AG10803 (cell line): Measurements from ENCODE around the gene DCUN1D3.
A peak's percentile ranks its signal among the peaks of the same experiment; 100 is the strongest.
"Not testable (repeated sequence)": the region's sequence is repeated elsewhere in the genome, so short reads cannot be mapped to it uniquely, and the experiment has no call there.

Source experiments
- DNase-seq: peaks from one replicate; pipeline ENCODE4 v3.0.0; 2010; ENCODE audit warnings: low read depth
- H3K4me3 ChIP-seq: 2 replicates; pipeline ENCODE4 v1.5.1; 2011; ENCODE audit warnings: mild to moderate bottlenecking, low read length, control low read depth
- TF ChIP-seq, protein P1 (sequence below): conservative IDR thresholded peaks from 2 replicates; pipeline ENCODE4 v1.5.1; 2011; ENCODE audit warnings: mild to moderate bottlenecking, low read length, control low read depth, inconsistent platforms

DCUN1D3 gene, protein sequence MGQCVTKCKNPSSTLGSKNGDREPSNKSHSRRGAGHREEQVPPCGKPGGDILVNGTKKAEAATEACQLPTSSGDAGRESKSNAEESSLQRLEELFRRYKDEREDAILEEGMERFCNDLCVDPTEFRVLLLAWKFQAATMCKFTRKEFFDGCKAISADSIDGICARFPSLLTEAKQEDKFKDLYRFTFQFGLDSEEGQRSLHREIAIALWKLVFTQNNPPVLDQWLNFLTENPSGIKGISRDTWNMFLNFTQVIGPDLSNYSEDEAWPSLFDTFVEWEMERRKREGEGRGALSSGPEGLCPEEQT

DNA sequence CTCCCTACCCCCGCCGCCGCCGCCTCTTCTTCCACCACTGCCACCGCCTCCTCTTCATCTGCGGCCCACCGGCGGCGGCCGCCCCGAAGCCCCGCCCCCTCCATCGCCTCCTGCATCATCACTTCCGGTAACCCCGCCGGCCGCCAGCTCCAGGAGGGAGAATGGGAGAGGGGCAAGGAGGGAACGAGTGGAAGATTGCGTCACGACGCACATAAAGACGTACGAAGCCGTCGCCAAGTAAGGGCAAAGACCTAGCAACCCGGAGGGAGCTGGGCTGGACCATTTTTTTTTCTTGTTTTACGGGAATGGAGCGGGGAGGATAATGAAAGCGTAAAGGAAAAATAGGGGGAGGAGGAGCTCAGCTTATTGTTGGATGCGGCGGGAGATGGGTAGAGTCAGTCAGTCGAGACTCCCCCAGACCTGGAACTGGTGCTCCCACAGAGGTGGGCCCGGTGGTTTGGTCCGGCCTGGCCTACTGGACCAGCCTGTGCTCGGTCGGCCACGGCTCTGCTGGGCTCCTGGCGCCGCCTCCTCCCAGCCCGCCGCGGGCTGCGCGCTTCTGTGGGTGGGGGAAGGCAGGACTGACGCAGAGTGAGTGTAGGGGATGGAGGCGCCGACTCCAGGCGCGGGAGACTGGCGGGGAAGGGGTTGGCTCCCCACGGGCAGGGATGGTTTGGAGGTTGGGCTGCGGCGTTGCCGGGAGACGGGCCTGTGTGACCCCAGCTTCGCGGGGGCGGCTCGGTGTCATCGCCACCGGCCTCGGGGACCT is at the start of gene DCUN1D3, which contains the start of gene LYRM1:
DCUN1D3 (minus strand) TSS at position 60 of the 769 bp plus-strand sequence. CDS start 37,820 bp downstream, outside the sequence.
LYRM1 (plus strand) TSS at position 473 of the 769 bp plus-strand sequence. CDS start 14,785 bp downstream, outside the sequence.
- TF ChIP-seq, protein P1, sequence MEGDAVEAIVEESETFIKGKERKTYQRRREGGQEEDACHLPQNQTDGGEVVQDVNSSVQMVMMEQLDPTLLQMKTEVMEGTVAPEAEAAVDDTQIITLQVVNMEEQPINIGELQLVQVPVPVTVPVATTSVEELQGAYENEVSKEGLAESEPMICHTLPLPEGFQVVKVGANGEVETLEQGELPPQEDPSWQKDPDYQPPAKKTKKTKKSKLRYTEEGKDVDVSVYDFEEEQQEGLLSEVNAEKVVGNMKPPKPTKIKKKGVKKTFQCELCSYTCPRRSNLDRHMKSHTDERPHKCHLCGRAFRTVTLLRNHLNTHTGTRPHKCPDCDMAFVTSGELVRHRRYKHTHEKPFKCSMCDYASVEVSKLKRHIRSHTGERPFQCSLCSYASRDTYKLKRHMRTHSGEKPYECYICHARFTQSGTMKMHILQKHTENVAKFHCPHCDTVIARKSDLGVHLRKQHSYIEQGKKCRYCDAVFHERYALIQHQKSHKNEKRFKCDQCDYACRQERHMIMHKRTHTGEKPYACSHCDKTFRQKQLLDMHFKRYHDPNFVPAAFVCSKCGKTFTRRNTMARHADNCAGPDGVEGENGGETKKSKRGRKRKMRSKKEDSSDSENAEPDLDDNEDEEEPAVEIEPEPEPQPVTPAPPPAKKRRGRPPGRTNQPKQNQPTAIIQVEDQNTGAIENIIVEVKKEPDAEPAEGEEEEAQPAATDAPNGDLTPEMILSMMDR, result no peak
- peak; percentile 100 for DNase-seq
- H3K4me3 ChIP-seq, result peak within 1 kb of the TSS; percentile 98

DNA sequence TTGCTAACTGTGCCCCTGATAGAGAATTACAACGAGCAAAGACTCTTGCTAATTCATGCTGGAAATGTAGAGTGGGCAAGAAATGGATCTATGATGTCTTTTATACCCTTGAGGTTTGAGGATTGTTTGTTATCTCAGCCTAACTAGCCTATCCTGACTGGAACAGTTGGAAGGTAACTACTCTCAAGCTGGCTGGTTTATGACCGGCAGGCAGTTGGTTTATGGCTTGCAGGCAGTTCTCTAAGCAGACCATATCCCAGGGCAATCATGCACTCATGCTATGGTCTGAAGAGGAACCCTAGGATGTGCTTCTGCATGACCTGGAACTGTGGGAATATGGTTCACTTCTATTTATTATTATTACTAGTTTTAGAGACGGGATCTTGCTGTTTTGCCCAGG is 49.5 kb upstream of the DCUN1D3 start:
- H3K4me3 ChIP-seq, result no peak overlapping the region
- TF ChIP-seq, protein P1, result no peak
- DNase-seq, result no peak

DNA sequence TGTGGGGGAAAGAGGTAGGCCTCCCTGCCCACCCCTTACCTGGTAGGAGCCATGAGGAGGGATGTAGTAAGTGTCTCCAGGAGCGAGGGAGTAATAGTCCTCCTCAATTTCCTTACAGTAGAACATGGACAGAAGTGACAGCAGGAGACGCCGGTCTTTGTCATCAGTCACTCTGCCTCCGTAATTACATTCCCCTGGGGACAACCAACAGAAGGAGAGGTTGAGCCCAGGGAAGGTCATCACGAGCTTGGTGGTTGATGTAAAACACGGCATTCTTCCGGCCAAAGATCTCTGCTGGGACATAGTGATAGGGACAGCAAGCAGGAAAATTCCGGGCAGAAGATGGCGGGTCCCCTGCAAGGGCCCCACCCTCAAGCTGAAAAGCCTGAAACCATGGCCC is 48.3 kb upstream of the DCUN1D3 start:
- no peak overlapping the region for H3K4me3 ChIP-seq
- DNase-seq, result no peak
- TF ChIP-seq, protein P1, result no peak

DNA sequence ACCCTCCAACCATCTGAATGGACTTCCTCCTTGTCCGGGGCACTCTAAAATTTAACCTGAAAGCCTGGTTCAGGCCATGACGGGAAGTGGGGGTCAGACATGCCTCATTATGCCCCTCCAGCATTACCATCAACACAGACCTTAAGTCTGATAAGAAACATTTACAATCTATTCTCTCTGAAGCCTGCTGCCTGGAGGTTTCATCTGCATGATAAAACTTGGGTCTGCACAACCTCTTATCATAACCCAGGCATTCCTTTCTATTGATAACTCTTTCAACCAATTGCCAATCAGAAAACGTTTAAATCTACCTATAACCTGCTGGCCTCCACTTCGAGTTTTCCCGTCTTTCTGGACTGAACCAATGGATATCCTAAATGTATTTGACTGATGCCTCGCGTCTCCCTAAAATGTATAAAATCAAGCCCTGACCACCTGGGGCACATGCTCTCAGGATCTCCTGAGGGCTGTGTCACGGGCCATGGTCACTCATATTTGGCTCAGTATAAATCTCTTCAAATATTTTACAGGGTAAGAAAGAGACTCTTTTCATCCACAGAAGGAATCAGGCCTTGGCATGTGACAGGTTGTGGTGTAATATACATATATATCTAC is 46.0 kb upstream of the DCUN1D3 start:
- H3K4me3 ChIP-seq, result no peak overlapping the region
- TF ChIP-seq, protein P1, result no peak
- no peak for DNase-seq

DNA sequence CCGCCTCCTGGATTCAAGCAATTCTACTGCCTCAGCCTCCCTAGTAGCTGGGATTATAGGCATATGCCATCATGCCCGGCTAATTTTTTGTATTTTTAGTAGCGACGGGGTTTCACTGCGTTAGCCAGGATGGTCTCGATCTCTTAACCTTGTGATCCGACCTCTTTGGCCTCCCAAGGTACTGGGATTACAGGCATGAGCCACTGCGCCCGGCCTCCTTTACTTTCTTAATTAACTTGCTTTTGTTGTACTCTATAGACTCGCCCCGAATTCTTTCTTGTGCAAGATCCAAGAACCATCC is 45.4 kb upstream of the DCUN1D3 start:
- not testable (repeated sequence) for DNase-seq, H3K4me3 ChIP-seq

DNA sequence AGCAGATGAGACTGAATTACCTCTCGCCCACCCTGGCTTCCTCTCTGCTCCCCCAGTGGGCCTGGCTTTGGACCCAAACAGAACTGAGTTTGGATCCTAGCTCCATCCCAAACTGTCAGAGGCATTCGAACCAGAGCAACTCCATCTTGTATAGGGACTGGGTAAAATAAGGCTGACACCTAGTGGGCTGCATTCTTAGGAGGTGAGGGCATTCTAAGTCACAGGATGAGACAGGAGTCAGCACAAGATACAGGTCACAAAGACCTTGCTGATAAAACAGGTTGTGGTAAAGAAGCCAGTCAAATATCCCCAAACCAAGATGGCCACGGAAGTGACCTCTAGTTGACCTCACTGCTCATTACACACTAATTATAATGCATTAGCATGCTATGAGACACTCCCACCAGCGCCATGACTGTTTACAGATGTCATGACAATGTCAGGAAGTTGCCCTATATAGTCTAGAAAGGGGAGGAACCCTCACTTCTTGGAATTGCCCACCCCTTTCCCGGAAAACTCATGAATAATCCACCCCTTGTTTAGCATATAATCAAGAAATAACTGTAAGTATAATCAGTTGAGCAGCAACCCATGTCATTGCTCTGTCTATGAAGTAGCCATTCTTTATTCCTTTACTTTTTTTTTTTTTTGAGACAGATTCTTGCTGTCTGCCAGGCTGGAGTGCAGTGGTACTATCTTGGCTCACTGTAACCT is 44.9 kb upstream of the DCUN1D3 start:
- TF ChIP-seq, protein P1, result no peak
- DNase-seq, result no peak

DNA sequence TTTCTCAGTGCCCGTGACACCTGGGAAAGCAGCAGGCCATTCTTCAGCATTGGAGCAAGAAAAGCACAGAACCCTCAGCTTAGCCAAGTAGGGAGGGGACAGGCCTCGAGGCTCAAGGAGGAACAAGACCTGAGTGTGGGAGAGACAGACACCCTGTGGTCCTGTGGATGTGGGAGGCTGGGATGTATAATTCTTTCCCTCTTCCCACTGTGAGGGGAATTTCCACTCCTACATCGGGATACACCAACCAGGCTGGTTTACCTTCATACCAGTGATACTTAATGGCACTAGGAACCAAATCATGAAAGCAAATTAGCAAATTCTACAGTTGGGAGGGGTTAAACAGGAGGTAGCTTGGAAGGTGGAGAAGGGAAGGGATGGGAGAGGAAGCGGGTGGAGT is 42.1 kb upstream of the DCUN1D3 start:
- TF ChIP-seq, protein P1, result no peak

More for the DNA sequence above, 44.9 kb upstream of the DCUN1D3 start:
- no peak overlapping the region for H3K4me3 ChIP-seq

More for the DNA sequence above, 42.1 kb upstream of the DCUN1D3 start:
- no peak for DNase-seq
- no peak overlapping the region for H3K4me3 ChIP-seq
